ENCODE data around the gene NCBP2. TPM values are rescaled to one million over a fixed set of nuclear protein-coding genes. Genes with fewer than 3 reads are reported as not detected.

Gene NCBP2
- total RNA-seq, 6 experiments from 2014 or later = 12.9 to 24.6 (median 19.1) TPM

DNA sequence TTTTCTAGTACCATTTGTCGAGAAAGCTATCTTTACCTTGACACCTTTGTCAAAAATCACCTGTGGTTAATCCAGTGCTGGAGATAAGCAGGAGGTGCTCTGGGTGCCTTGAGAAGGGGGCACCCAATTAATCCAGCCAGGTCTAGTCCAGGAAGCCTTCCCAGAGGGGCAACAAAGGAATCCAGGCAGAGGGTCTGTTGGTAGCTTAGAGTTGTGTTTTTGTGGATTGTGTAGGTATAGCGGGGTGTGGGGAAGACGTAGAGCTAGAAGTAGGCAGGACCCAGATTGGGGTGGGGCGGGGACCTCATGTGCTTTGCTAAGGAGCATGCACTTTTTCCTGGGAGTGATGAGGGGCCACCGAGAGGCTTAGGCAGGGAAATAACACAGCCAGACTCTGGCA is 32.3 kb upstream of the NCBP2 start:
- Histone ChIP-seq H3K36me3 (no peaks in the 10 kb centered on the region), H3K9me3 (no peaks in the 10 kb centered on the region), H3K27me3 (no peaks in the 10 kb centered on the region), H3K4me3 (no peak overlapping the region), H3K27ac (no peak overlapping the region), H3K4me1 (no peaks in the 10 kb centered on the region)
- WGBS (ENCODE audit: insufficient coverage, low coverage, low lambda C conversion rate, missing lambda C conversion rate) = 74% methylated on average over 4 of the region's 5 CpGs
- TF ChIP-seq, protein P1, sequence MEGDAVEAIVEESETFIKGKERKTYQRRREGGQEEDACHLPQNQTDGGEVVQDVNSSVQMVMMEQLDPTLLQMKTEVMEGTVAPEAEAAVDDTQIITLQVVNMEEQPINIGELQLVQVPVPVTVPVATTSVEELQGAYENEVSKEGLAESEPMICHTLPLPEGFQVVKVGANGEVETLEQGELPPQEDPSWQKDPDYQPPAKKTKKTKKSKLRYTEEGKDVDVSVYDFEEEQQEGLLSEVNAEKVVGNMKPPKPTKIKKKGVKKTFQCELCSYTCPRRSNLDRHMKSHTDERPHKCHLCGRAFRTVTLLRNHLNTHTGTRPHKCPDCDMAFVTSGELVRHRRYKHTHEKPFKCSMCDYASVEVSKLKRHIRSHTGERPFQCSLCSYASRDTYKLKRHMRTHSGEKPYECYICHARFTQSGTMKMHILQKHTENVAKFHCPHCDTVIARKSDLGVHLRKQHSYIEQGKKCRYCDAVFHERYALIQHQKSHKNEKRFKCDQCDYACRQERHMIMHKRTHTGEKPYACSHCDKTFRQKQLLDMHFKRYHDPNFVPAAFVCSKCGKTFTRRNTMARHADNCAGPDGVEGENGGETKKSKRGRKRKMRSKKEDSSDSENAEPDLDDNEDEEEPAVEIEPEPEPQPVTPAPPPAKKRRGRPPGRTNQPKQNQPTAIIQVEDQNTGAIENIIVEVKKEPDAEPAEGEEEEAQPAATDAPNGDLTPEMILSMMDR (IDR thresholded peaks at IDR 0.05) = no peak
- TF ChIP-seq POLR2A (IDR thresholded peaks at IDR 0.05) = no peak
- DNase-seq (no peak), ATAC-seq (no peak)
- intact Hi-C loops (cut with DNase I) = no loop called here

DNA sequence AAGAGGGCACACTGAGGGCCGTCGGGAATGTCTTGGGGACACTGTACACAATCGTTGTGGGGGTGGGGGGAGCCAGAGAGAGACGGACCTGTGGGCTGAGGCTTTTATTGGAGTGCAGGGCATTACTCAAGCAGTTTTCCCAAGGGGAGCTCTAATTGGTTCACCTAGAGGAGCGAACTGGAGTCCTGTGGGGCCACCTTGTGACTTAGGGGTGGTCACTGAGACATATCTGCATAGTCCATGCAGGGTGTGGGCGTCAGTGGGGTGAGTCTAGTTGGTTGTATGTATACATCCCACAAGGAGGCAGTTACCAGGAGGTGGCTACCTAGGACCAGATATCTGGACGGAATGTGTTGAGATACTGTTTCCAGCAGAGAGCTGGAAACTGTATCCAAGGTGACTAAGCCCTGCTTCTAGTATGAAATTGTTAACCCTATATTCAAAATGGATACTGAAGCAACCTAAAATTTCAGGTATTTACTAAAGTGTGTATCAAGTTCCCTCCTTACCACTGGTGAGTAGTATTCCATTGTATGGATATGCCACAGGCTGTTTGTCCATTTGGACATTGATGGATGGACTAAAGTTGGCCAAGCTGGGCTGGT is 28.9 kb upstream of the NCBP2 start:
- Histone ChIP-seq H3K9me3 (no peaks in the 10 kb centered on the region), H3K27ac (no peak overlapping the region), H3K4me1 (peaks cover 0 to 6% (median 0%) of the 10 kb centered on the region in 4 donors), H3K36me3 (no peaks in the 10 kb centered on the region), H3K27me3 (no peaks in the 10 kb centered on the region), H3K4me3 (no peak overlapping the region)
- 80% methylated on average over 5 of the region's 7 CpGs for WGBS (ENCODE audit: insufficient coverage, low coverage, low lambda C conversion rate, missing lambda C conversion rate)
- DNase-seq (no peak), ATAC-seq (no peak)
- intact Hi-C loops (cut with DNase I) = no loop called here
- TF ChIP-seq, protein P1 (IDR thresholded peaks at IDR 0.05) = no peak
- no peak for TF ChIP-seq POLR2A (IDR thresholded peaks at IDR 0.05)

DNA sequence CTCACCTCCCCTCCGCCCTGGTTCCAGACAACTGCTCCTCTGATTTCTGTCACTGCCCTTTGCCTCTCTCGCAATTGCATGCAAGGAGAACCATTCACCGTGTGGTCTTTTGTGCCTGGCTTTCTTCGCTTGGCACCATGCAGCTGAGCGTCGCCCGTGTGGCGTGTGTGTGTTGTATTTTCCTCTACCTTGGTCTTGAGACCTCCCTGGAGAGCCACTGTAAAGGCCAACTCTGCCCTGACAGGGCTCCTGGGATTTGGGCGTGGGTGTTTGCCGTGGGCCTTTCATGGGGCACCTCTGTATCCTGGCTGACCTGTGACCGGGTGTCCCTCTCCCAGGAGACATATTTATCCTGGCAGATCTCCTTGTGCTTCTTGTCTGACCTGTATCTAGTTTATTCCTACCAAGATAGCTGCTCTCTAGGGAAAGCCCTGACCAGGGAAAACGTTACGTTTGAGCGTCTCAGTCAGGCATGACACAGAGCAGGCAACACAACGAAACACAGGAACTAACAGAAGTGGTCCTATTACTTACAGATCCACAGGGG is 28.3 kb upstream of the NCBP2 start:
- H3K4me3 ChIP-seq = no peak overlapping the region
- ATAC-seq (no peak), DNase-seq (no peak)
- TF ChIP-seq, protein P1 (IDR thresholded peaks at IDR 0.05) = no peak
- TF ChIP-seq POLR2A (IDR thresholded peaks at IDR 0.05) = no peak
- H3K36me3 ChIP-seq = no peaks in the 10 kb centered on the region
- H3K9me3 ChIP-seq = no peaks in the 10 kb centered on the region
- H3K4me1 ChIP-seq = peaks cover 0 to 6% (median 0%) of the 10 kb centered on the region in 4 donors
- no peak overlapping the region for H3K27ac ChIP-seq
- WGBS (ENCODE audit: insufficient coverage, low coverage, low lambda C conversion rate, missing lambda C conversion rate) = 61% methylated on average over 8 of the region's 15 CpGs
- intact Hi-C loops (cut with DNase I) = no loop called here
- no peaks in the 10 kb centered on the region for H3K27me3 ChIP-seq

DNA sequence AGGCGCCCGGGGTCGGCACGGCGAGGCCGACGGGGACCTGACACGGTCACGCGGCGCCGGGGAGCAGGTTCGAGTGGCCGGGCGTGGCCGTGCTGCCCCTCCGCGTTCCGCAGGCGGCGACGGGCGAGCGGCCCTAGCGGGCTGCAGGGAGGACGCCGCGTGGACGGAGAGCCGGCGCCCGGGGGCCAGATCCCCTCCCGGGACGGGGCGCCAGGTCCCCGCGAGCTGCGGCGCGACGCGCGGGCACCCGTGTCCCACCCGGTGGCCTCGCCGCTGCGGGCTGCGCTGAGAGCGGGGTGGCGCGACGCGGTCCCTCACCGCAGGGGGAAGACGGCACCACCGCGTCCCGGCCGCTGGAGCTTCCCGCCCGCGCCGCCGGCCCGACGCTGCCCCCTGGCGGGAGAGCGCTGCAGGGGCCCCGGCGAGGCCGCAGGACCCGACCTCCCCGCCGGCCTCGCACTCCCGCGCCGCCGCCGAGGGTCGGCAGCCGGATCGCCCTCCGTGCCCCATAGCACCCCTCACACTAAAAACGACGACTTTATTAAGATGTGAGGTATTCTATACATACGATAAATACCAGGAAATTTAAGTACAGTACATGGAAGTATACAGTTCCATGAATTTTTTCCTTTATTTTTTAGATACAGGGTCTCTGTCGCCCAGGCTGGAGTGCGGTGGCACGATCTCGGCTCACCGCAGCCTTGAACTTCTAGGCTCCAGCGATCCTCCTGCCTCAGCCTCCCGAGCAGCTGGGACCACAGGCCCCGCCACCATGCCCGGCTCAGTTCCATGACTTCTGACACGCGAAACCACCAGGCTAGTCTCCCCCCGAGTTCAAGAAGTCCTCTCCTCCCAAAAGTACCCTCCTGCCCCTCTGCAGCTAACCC is 27.6 kb upstream of the NCBP2 start:
- Histone ChIP-seq H3K4me1 (peaks cover 0 to 6% (median 0%) of the 10 kb centered on the region in 4 donors), H3K9me3 (no peaks in the 10 kb centered on the region), H3K27ac (peak overlapping the region in 2 of 3 donors; percentile 22 to 67), H3K36me3 (no peaks in the 10 kb centered on the region), H3K4me3 (peak overlapping the region; percentile 70 to 90 (median 74)), H3K27me3 (no peaks in the 10 kb centered on the region)
- TF ChIP-seq, protein P1 (IDR thresholded peaks at IDR 0.05) = peak; percentile 74 to 96 (median 90)
- TF ChIP-seq POLR2A (IDR thresholded peaks at IDR 0.05) = peak; percentile 15
- intact Hi-C loops (cut with DNase I) = loop anchor here in 1 of 2 donors (10.0 kb wide), 1 partner anchor 125 kb away; no protein-coding TSS in a partner anchor
- 28% methylated on average over 11 of the region's 100 CpGs for WGBS (ENCODE audit: insufficient coverage, low coverage, low lambda C conversion rate, missing lambda C conversion rate)
- ATAC-seq = peak; percentile 88 to 94 (median 91)
- peak; percentile 71 to 76 (median 71) for DNase-seq

Data from right lobe of liver (tissue), 6 donors.